Myocyte (in vitro differentiated cells): ENCODE measurements around the gene DUSP19. TPM values are rescaled to one million over a fixed set of nuclear protein-coding genes. Genes with fewer than 3 reads are reported as not detected.

Experiments used
- DNase-seq: peaks from one replicate; pipeline ENCODE4 v3.0.0-alpha.2; 2012; ENCODE audit warnings: low read depth
- total RNA-seq: library from RNA; depleted of rRNA; stranded (reverse); fragments of >200 nt; gene quantifications from 2 replicates; pipeline ENCODE4 v1.2.3, GENCODE V29; 2014

The DUSP19 gene
- total RNA-seq, 1 donor from 2014 or later = 5.3 TPM

GRCh38 chr2:183063083-183063482, 15.5 kb upstream of the DUSP19 start:
- DNase-seq = peak; percentile 47

GRCh38 chr2:183068561-183068960, 10.0 kb upstream of the DUSP19 start:
- peak; percentile 58 for DNase-seq

- no peak for DNase-seq
Observed at GRCh38 chr2:183069174-183069573, 9.4 kb upstream of the DUSP19 start.

- DNase-seq = peak; percentile 13
Observed at GRCh38 chr2:183070942-183071844, 7.4 kb upstream of the DUSP19 start.

- DNase-seq = no peak
Observed at GRCh38 chr2:183072177-183072576, 6.4 kb upstream of the DUSP19 start.

GRCh38 chr2:183078163-183078463, 434 bp upstream of the DUSP19 start:
- DNase-seq = no peak

DNA sequence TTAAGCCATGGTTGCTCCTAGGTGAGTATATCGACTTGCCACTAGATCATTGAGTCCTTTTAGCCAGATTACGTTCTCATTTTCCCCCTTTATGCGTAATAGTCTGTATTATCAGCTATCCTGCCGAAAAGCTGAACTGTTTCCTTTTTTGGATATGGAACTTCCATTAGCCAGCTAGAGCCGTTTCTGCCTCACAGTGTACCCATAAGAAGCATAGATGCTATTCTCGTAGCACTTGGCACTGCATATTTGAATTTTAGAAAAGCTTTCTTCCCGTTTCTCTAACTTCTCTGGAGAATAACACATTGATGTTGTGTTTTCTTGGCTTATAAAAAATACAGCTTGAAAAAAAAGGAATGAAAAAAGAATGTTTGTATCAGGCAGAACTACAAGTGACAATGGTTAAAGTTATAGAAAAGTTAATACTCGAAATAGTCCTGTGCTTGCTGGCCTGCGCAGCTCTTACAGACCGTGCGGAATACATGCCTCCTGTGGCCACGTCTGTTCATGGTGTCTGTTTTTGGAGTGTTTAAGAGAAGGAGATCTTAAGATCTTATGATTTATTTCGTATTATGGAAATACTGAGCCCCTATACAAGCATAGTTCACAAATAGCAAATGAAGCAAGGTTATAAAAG, 710 bp downstream of the DUSP19 start:
- peak; percentile 33 for DNase-seq

DNA sequence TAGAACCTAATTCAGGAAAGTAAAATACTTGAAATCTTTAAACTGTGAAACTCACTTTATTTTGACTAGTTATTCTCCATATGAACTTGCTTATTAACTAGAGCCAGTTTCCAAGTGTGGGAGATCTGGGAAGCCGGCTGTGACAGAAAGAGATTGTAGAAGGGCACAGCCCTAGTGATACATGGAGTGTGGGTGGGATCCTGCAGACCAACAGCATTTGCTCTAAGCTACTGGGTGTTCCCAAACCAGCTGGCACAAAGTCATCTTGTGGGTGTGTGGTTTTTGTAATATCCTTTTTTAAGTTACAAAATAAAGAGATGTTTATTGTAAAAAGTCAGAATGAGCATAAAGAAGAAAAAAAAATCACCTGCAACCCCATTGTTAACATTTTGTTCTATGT, 3.4 kb downstream of the DUSP19 start:
- DNase-seq = peak; percentile 72

DNA sequence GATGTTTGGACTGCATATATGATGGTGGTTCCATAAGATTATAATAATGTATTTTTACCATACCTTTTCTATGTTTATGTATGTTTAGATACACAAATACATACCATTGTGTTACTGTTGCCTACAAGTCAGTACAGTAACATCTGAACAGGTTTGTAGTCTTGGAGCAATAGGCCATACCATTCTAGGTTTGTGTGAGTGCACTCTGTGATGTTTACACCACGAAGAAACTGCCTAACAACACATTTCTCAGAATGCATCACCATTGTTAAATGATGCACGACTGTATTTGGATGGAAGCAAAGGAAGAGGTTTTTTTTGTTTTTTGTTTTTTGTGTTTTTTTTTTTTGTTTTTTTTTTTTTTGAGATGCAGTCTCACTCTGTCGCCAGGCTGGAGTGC, 9.5 kb downstream of the DUSP19 start:
- DNase-seq = no peak

DNA sequence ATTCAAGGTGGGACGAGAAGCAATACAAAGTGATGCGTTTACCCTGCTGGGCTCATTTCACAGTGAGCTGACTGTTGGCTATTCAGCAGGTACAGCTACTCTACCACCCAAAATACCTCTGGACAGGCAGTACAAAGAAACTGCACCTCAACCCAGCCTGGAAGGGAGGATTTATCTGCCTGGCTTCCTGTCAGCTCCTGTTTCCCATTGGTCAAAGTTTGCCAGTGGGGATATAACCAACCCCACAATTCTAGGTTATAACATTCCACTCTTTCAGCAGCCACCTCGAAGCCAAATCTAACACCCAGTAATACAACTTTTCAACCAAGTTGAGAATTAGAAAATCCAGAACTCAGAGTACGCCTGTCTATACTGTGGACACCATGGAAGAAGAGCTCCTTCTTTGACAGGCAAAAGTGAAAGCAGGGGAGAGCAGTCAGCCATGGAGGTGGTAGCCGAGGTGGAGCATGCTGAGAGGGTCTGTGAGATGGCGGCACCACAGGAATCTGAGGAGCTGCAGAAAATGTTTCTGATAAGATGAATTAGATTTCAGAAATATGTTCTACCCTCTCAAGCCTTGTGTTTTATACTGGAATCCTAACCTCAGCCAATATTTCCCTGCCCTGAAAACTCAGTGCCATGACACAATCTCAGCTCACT, 10.8 kb downstream of the DUSP19 start:
- no peak for DNase-seq

GRCh38 chr2:183091318-183091953, 12.9 kb downstream of the DUSP19 start:
- DNase-seq = no peak

- no peak for DNase-seq
Observed at GRCh38 chr2:183091954-183092345, 13.4 kb downstream of the DUSP19 start.

DNA sequence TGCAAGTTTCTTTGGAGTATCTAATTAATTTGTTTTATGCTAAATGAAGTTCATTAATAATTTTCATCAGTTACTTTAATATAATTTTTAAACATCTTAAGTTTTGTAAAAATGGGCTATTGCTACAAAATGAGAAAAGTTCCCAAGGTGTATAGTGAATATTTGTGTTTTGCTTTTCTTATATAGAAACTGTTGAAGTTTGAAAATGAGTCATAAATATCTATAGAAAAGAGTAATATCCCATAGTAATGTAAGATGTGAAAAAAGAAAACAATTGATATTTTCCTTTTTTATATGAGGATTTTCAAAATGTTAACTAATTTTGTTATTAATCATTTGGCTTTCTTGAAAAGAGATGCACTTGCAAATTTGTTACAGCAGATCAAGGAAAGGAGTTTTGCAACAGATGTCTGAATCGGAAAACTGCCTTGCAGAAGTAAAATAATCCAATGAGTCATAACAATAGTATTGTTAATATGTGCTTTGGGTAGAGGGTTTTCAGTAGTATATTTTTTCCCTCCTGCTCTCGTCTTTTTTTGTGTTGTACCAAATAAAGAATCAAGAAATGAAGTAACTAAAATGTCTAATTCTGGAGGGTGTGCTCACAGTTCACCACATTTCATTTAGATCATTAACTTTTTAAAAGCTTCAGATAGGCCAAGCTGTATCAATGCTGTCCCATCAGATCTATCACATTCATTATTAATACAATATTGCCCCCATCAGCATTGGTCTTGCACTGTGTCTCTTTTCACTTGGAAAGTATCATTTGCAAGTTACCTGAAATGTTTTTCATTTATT, 15.5 kb downstream of the DUSP19 start:
- peak; percentile 25 for DNase-seq

DNA sequence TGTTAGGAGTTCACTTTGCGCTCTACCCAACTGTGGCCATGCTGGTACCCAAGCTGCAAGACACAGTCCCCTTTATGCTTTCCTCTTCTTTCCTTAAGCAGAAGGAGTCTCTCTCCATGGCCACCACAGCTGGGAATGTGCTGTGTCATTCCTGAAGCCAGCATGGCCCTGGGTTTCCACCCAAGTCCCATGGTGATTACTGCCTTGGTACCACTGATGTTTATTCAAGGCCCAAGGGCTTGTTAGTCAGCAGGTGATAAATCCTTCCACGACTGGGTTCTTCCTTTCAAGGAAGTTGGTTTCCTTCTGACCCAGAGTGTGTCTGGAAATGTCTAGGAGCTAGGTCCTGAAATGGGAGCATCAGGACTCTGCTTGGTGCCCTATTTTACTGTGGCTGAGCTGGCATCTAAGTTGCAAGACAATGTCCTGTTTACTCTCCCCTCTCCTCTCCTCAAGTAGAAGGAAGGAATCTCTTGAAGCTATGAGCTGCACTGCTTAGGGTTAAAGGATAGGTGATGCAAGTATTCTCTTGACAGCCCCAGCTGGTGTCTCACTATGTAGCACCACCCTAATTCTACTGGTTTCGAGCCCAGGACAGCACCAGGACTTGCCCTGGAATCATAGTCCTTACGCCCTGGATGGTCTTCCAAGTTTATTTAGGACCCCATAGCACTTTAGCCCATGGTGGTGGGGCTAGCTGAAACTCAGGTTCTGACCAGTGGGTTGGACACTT, 27.0 kb downstream of the DUSP19 start:
- peak; percentile 70 for DNase-seq

GRCh38 chr2:183112577-183112976, 34.0 kb downstream of the DUSP19 start:
- DNase-seq = no peak

DNA sequence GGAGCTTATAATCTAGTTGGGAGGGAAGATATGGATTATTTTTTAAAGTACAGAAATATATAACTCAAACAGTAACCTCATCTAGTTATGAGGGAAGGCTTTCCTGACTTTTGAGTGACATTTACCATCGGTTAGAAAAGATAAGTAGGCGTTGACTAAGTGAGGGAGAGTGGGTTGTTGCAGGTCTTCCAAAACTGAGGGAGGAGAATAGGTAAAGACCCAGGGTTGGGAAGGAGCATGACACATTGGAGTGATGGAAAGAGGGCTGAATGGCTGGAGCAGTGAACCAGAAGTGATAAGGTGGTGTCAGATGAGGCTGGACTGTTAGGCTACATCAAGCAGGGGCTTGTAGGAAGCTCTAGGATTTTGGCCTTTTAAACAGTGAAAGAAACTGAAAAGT, 35.1 kb downstream of the DUSP19 start:
- no peak for DNase-seq

DNA sequence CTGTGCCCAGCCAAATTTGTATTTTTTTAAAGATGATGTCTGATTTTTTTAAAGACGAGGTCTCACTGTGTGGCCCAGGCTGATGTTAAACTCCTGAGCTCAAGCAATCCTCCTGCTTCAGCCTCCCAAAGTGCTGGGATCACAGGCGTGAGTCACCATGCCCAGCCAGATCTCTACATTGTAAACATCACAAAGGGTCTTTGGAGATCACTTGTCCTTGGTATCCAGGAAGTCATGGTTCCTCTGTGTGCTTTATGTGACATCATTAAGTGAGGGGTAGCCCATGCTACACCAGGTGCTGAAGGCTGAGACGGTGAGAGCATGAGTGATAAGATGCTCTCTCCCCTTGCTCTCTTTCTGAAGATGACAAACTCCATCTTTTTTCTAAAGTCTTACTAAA, 38.7 kb downstream of the DUSP19 start:
- DNase-seq = no peak

- DNase-seq = no peak
Observed at GRCh38 chr2:183123117-183123958, 44.8 kb downstream of the DUSP19 start.

GRCh38 chr2:183123959-183124221, 45.3 kb downstream of the DUSP19 start:
- no peak for DNase-seq
